ENCODE data around the gene GRIK3.
"Not testable (repeated sequence)": the region's sequence is repeated elsewhere in the genome, so short reads cannot be mapped to it uniquely, and the experiment has no call there.

DNA sequence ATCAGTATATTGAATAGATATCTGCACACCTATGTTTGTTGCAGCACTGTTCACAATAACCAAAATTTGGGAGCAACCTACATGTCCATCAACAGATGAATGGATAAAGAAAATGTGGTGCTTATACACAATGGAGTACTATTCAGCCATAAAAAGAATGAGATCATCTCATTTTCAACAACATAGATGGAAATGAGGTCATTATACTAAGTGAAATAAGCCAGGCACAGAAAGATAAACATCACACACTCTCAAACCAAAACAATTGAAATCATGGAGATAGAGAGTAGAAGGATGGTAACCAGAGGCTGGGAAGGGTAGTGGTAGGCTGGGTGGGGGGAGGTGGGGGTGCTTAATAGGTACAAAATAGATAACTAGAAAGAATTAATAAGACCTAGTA is 136.5 kb downstream of the GRIK3 start:
- TF ChIP-seq YY1 (IDR thresholded peaks at IDR 0.05; ENCODE audit: insufficient read depth, insufficient read length); ZNF274 (IDR thresholded peaks at IDR 0.05; ENCODE audit: low read depth, low read length); SUZ12 (IDR thresholded peaks at IDR 0.05; ENCODE audit: extremely low read depth, insufficient read depth, insufficient read length): not testable (repeated sequence)

Measured in NT2/D1 (cell line).